GM23248 (cell line): ENCODE data around the gene ZBTB20. TPM values are rescaled to one million over a fixed set of nuclear protein-coding genes. Genes with fewer than 3 reads are reported as not detected.
"Not testable (repeated sequence)": the region's sequence is repeated elsewhere in the genome, so short reads cannot be mapped to it uniquely, and the experiment has no call there.

Experiments
- DNase-seq: peaks from one replicate; pipeline ENCODE4 v3.0.0-alpha.2; 2015
- H2AFZ ChIP-seq: fragments of 200-600 bp; sonication (generic); 2 replicates; pipeline ENCODE4 v1.6.1; 2016; ENCODE audit warnings: antibody characterized with exemption
- H3F3A ChIP-seq: fragments of 200-600 bp; sonication (generic); 2 replicates; pipeline ENCODE4 v1.6.1; 2016; ENCODE audit warnings: mild to moderate bottlenecking, antibody characterized with exemption, mixed run types; ENCODE audit not compliant: insufficient read depth
- H3K27ac ChIP-seq: fragments of 200-600 bp; sonication (generic); 2 replicates; pipeline ENCODE4 v1.5.1; 2016; ENCODE audit warnings: mild to moderate bottlenecking
- H3K27me3 ChIP-seq: fragments of 200-600 bp; sonication (generic); replicated peaks from 2 replicates; pipeline ENCODE4 v1.6.1; 2016; ENCODE audit warnings: mild to moderate bottlenecking; ENCODE audit not compliant: insufficient read depth
- H3K36me3 ChIP-seq: fragments of 200-600 bp; sonication (generic); 2 replicates; pipeline ENCODE4 v1.6.1; 2016; ENCODE audit warnings: low read depth, mild to moderate bottlenecking
- H3K4me1 ChIP-seq: fragments of 200-600 bp; sonication (generic); 2 replicates; pipeline ENCODE4 v1.6.1; 2016; ENCODE audit warnings: mild to moderate bottlenecking; ENCODE audit not compliant: insufficient read depth
- H3K4me2 ChIP-seq: fragments of 200-600 bp; sonication (generic); one replicate; pipeline ENCODE4 v1.6.1; 2016; ENCODE audit warnings: mild to moderate bottlenecking; ENCODE audit not compliant: unreplicated experiment
- H3K4me3 ChIP-seq: fragments of 200-600 bp; sonication (generic); 2 replicates; pipeline ENCODE4 v1.5.1; 2016; ENCODE audit warnings: mild to moderate bottlenecking
- H3K79me2 ChIP-seq: fragments of 200-600 bp; sonication (generic); 2 replicates; pipeline ENCODE4 v1.6.1; 2016; ENCODE audit warnings: mild to moderate bottlenecking; ENCODE audit not compliant: insufficient read depth
- H3K9ac ChIP-seq: fragments of 200-600 bp; sonication (generic); 2 replicates; pipeline ENCODE4 v1.6.1; 2016; ENCODE audit warnings: mild to moderate bottlenecking
- H3K9me2 ChIP-seq: fragments of 200-600 bp; sonication (generic); 2 replicates; pipeline ENCODE4 v1.6.1; 2016; ENCODE audit warnings: mixed run types, mild to moderate bottlenecking, moderate library complexity; ENCODE audit not compliant: insufficient read depth
- H3K9me3 ChIP-seq: fragments of 200-600 bp; sonication (generic); one replicate; pipeline ENCODE4 v1.6.1; 2017; ENCODE audit warnings: low read depth
- H4K20me1 ChIP-seq: fragments of 200-600 bp; sonication (generic); 2 replicates; pipeline ENCODE4 v1.6.0; 2016; ENCODE audit not compliant: insufficient read depth
- EZH2 ChIP-seq: fragments of 200-600 bp; sonication (generic); IDR thresholded peaks from 2 replicates; pipeline ENCODE4 v1.6.1; 2018; ENCODE audit warnings: antibody characterized with exemption, mild to moderate bottlenecking; ENCODE audit not compliant: insufficient read depth, poor library complexity, severe bottlenecking
- EZH2phosphoT487 ChIP-seq: fragments of 200-600 bp; sonication (generic); IDR thresholded peaks from 2 replicates; pipeline ENCODE4 v1.6.1; 2018; ENCODE audit warnings: antibody characterized with exemption, moderate library complexity, mild to moderate bottlenecking, low read depth; ENCODE audit not compliant: insufficient read depth
- WGBS, 2 experiments: methylation state at CpG; one replicate each; pipeline ENCODE4 v1.1.6; 2015 to 2017; ENCODE audit warnings: low lambda C conversion rate in 2 of 2, low coverage in 1 of 2; ENCODE audit errors: missing lambda C conversion rate in 2 of 2; 5-methylcytosine and 5-hydroxymethylcytosine counted together
- in situ Hi-C: fragments of 300-500 bp; cut with MboI; formaldehyde crosslinking; loops from 2 replicates; pipeline ENCODE4 v1.15.0; 2020
- polyA plus RNA-seq: library from polyadenylated mRNA; unstranded; fragments of >200 nt; fragmentation: Nextera tagmentation; extraction: Ambion mirVana; gene quantifications from 2 replicates; pipeline ENCODE4 v1.2.1, GENCODE V29; 2016
- total RNA-seq: library from RNA; depleted of rRNA; stranded (reverse); fragments of >200 nt; shearing (Covaris generic); gene quantifications from 2 replicates; pipeline ENCODE4 v1.2.3, GENCODE V29; 2014

Gene ZBTB20
- total and polyA plus RNA-seq, 2 experiments from 2014 or later, result 9.2 to 12.2 TPM

DNA sequence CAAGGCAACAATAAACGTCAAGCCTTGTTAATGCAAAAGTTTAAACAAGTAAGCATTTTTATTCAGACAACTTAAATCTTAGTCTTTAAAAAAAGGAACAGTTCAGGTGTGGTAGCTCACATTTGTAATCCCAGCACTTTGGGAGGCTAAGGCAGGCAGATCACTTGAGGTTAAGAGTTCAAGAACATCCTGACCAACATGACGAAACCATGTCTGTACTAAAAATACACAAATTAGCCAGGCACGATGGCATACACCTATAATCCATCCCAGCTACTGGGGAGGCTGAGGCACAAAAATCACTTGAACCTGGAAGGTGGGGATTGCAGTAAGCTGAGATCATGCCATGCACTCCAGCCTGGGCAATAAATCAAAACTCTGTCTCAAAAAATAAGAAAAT is 19.9 kb downstream of the ZBTB20 start:
- DNase-seq, result no peak
- in situ Hi-C loops, result no loop called here
- no peak overlapping the region for H2AFZ ChIP-seq
- H3K27me3 ChIP-seq, result no peaks in the 10 kb centered on the region
- no peak overlapping the region for H3K9ac ChIP-seq
- no peaks in the 10 kb centered on the region for H3F3A ChIP-seq
- no peaks in the 10 kb centered on the region for H3K4me1 ChIP-seq
- H3K4me3 ChIP-seq, result no peak overlapping the region
- H3K9me3 ChIP-seq, result no peaks in the 10 kb centered on the region
- no peaks in the 10 kb centered on the region for H3K36me3 ChIP-seq
- H3K27ac ChIP-seq, result no peak overlapping the region
- no peak overlapping the region for H3K4me2 ChIP-seq
- H4K20me1 ChIP-seq, result no peaks in the 10 kb centered on the region
- no peaks in the 10 kb centered on the region for H3K79me2 ChIP-seq
- no peaks in the 10 kb centered on the region for H3K9me2 ChIP-seq
- WGBS, 2 experiments, result 59 to 66% methylated on average over 3 of the region's 3 CpGs
- no peak for TF ChIP-seq EZH2
- TF ChIP-seq EZH2phosphoT487, result no peak

DNA sequence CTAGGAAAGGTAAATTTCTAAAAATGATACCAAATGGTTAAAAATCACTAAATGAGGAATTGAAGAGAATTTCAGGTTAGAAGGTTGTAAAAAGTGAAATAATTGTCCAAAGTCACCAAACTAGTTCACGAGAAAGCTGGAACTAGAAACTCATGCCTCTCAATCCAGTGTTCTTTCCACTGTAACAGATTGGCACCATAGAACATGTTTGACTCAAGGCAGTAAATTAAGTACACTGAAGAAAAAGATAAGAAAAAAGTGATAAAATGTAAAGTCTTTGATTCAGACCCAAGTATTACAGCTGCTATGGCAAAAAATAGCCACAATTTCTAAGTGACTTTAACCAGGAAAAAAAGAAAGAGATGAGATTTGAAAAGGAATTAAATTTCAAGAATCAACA is 26.5 kb downstream of the ZBTB20 start:
- Histone ChIP-seq H3K27ac (no peak overlapping the region), H3K9me2 (no peaks in the 10 kb centered on the region), H3K4me2 (no peak overlapping the region), H3K9me3 (no peaks in the 10 kb centered on the region), H3K9ac (no peak overlapping the region), H2AFZ (no peak overlapping the region), H3K36me3 (no peaks in the 10 kb centered on the region), H3K79me2 (no peaks in the 10 kb centered on the region), H3K4me1 (no peaks in the 10 kb centered on the region), H3F3A (no peaks in the 10 kb centered on the region), H3K27me3 (no peaks in the 10 kb centered on the region), H3K4me3 (no peak overlapping the region), H4K20me1 (no peaks in the 10 kb centered on the region)
- WGBS, 2 experiments, result 91 to 94% methylated on average over 1 of the region's 1 CpG
- in situ Hi-C loops, result no loop called here
- no peak for TF ChIP-seq EZH2
- TF ChIP-seq EZH2phosphoT487, result no peak
- DNase-seq, result no peak

DNA sequence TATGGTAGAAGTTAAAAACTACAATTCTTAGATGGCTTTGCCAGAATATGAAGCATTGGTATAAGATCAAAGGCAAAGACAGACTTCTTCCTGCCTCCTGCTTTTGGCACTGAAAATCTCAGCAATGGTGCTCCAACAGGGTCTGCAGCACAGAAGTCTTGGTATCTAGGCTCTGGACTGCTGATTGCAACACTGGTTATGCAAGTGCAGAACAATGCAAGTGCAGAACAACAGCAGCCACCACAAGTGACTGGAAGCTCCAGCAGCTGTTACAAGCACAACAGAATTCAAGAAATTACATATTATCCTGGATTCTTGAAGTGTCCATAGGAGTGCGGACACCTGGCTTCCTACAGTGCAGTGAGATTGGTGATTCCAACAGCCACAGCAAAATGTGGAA is 33.7 kb downstream of the ZBTB20 start:
- no peak overlapping the region for H3K27ac ChIP-seq
- H3K4me1 ChIP-seq, result peaks cover 13% of the 10 kb centered on the region
- H3K4me3 ChIP-seq, result no peak overlapping the region
- in situ Hi-C loops, result no loop called here
- 100% methylated on average over 1 of the region's 1 CpG for WGBS, 2 experiments
- H3K4me2 ChIP-seq, result no peak overlapping the region
- no peak overlapping the region for H3K9ac ChIP-seq
- H3F3A ChIP-seq, result no peaks in the 10 kb centered on the region
- H3K36me3 ChIP-seq, result no peaks in the 10 kb centered on the region
- no peak overlapping the region for H2AFZ ChIP-seq
- TF ChIP-seq EZH2phosphoT487, result no peak
- no peak for TF ChIP-seq EZH2
- H3K9me3 ChIP-seq, result no peaks in the 10 kb centered on the region
- H3K79me2 ChIP-seq, result no peaks in the 10 kb centered on the region
- no peaks in the 10 kb centered on the region for H3K9me2 ChIP-seq
- no peaks in the 10 kb centered on the region for H4K20me1 ChIP-seq
- no peaks in the 10 kb centered on the region for H3K27me3 ChIP-seq
- DNase-seq, result peak; percentile 38

DNA sequence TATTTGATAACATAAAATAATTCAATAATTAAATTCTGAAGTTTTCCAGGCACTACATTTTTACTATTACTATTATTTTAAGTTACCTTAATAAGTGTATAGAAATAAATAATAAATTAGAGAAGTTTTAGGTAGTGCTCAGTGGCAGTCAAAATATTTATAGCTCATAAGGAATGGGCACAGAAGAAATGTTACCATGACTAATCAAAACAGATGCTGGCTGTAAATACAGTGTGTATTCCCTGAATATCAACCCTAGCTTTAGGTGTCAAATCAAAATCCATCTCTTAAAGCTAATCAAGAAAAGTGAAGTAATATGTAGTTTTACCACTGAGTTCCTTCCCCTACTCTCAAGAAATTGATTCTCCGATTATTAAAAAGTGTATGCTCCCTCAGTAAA is 35.5 kb downstream of the ZBTB20 start:
- peaks cover 13% of the 10 kb centered on the region for H3K4me1 ChIP-seq
- H3K4me3 ChIP-seq, result no peak overlapping the region
- no peaks in the 10 kb centered on the region for H3K27me3 ChIP-seq
- no peak overlapping the region for H3K9ac ChIP-seq
- H3K9me2 ChIP-seq, result no peaks in the 10 kb centered on the region
- no peaks in the 10 kb centered on the region for H3K79me2 ChIP-seq
- peak; percentile 15 for DNase-seq
- no peaks in the 10 kb centered on the region for H3K9me3 ChIP-seq
- no peak overlapping the region for H3K27ac ChIP-seq
- H3K4me2 ChIP-seq, result no peak overlapping the region
- no peak for TF ChIP-seq EZH2phosphoT487
- no peak for TF ChIP-seq EZH2
- in situ Hi-C loops, result no loop called here
- no peaks in the 10 kb centered on the region for H3K36me3 ChIP-seq
- no peaks in the 10 kb centered on the region for H4K20me1 ChIP-seq
- WGBS, 2 experiments, result 97 to 98% methylated on average over 1 of the region's 1 CpG
- no peaks in the 10 kb centered on the region for H3F3A ChIP-seq
- no peak overlapping the region for H2AFZ ChIP-seq

DNA sequence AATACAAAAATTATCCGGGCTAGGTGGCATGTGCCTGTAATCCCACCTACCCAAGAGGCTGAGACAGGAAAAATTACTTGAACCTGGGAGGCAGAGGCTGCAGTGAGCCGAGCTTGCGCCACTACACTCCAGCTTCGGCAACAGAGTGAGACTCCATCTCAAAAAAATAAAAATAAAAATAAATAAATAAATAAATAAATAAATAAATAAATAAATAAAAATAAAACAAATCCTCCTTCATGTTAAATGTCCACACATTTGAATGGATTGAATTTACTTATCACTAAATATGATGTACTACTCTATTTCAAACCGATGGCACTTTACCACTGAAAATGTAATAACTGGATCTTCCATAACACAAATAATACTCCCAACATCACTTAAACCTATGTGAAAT is 36.3 kb downstream of the ZBTB20 start:
- H3K4me3 ChIP-seq, result no peak overlapping the region
- H3K79me2 ChIP-seq, result no peaks in the 10 kb centered on the region
- no peaks in the 10 kb centered on the region for H3K36me3 ChIP-seq
- H3K27ac ChIP-seq, result no peak overlapping the region
- H3K9me2 ChIP-seq, result no peaks in the 10 kb centered on the region
- no peak overlapping the region for H2AFZ ChIP-seq
- no peaks in the 10 kb centered on the region for H3F3A ChIP-seq
- H3K27me3 ChIP-seq, result no peaks in the 10 kb centered on the region
- 95 to 96% methylated on average over 5 of the region's 5 CpGs for WGBS, 2 experiments
- H3K9ac ChIP-seq, result no peak overlapping the region
- no peak overlapping the region for H3K4me2 ChIP-seq
- no peak for DNase-seq
- in situ Hi-C loops, result no loop called here
- no peaks in the 10 kb centered on the region for H3K9me3 ChIP-seq
- peaks cover 13% of the 10 kb centered on the region for H3K4me1 ChIP-seq
- TF ChIP-seq EZH2phosphoT487 (no peak), EZH2 (no peak)
- H4K20me1 ChIP-seq, result no peaks in the 10 kb centered on the region

DNA sequence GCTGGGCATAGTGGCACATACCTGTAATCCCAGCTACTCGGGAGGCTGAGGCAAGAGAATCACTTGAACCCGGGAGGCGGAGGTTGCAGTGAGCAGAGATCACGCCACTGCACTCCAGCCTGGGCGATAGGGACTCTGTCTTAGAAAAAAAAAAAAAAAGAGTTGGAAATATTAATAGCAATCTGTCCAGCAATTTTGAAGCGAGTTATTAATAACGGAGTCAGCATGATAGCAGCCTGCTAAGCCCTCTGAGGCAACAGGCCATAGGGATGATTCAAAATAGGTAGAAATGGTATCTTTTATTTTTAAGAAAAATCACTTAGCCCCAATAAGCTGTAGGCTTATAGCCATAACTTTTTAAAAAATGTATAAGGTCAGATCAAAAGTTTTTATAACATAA is 37.0 kb downstream of the ZBTB20 start:
- H3K36me3 ChIP-seq, H3K4me3 ChIP-seq, H3F3A ChIP-seq, DNase-seq, in situ Hi-C loops, H2AFZ ChIP-seq, H3K27me3 ChIP-seq, H3K27ac ChIP-seq, H3K9ac ChIP-seq, H3K9me2 ChIP-seq, H3K79me2 ChIP-seq, H3K9me3 ChIP-seq, H4K20me1 ChIP-seq, H3K4me2 ChIP-seq: not testable (repeated sequence)
- H3K4me1 ChIP-seq, result peaks cover 13% of the 10 kb centered on the region
- 92 to 95% methylated on average over 6 to 7 of the region's 7 CpGs for WGBS, 2 experiments
